IMR-90 (cell line): ENCODE measurements around the gene TEX44.

Experiments used
- BHLHE40 ChIP-seq: fragments of 150-350 bp; IDR thresholded peaks from 2 replicates; pipeline ENCODE4 v1.6.1; 2016; ENCODE audit warnings: mild to moderate bottlenecking, low read depth, low read length
- CEBPB ChIP-seq: IDR thresholded peaks from 2 replicates; pipeline ENCODE4 v1.6.1; 2012; ENCODE audit warnings: low read depth, low read length, improper control_type of control experiment
- CHD1 ChIP-seq: IDR thresholded peaks from 2 replicates; pipeline ENCODE4 v1.6.1; 2012; ENCODE audit warnings: low read depth, low read length, improper control_type of control experiment
- CTCF ChIP-seq: conservative IDR thresholded peaks from 2 replicates; pipeline ENCODE4 v1.5.1; 2012; ENCODE audit warnings: mild to moderate bottlenecking, low read depth, low read length, improper control_type of control experiment
- ELK1 ChIP-seq: fragments of 150-350 bp; IDR thresholded peaks from 2 replicates; pipeline ENCODE4 v1.6.1; 2016; ENCODE audit warnings: low read depth, mild to moderate bottlenecking, low read length, moderate library complexity, borderline replicate concordance
- MAFK ChIP-seq: IDR thresholded peaks from 2 replicates; pipeline ENCODE4 v1.6.1; 2012; ENCODE audit warnings: low read depth, low read length, improper control_type of control experiment
- MXI1 ChIP-seq: IDR thresholded peaks from 2 replicates; pipeline ENCODE4 v1.6.1; 2012; ENCODE audit warnings: low read depth, mild to moderate bottlenecking, low read length, moderate library complexity, borderline replicate concordance
- NFE2L2 ChIP-seq: fragments of 150-350 bp; IDR thresholded peaks from 2 replicates; pipeline ENCODE4 v1.6.1; 2016; ENCODE audit warnings: low read depth, mild to moderate bottlenecking, low read length
- POLR2A ChIP-seq: IDR thresholded peaks from 2 replicates; pipeline ENCODE4 v1.6.1; 2012; ENCODE audit warnings: mild to moderate bottlenecking, low read depth, low read length
- RAD21 ChIP-seq: IDR thresholded peaks from 2 replicates; pipeline ENCODE4 v1.6.1; 2012; ENCODE audit warnings: low read length, improper control_type of control experiment
- RFX5 ChIP-seq: IDR thresholded peaks from 2 replicates; pipeline ENCODE4 v1.8.0; 2012; ENCODE audit warnings: low read depth, mild to moderate bottlenecking, low read length, moderate library complexity
- USF2 ChIP-seq: fragments of 150-350 bp; IDR thresholded peaks from 2 replicates; pipeline ENCODE4 v1.6.1; 2017; ENCODE audit warnings: mild to moderate bottlenecking, antibody characterized with exemption, low read length, low read depth

GRCh38 chr2:231614559-231615057, 21.9 kb downstream of the TEX44 start:
- TF ChIP-seq MXI1 (no peak), POLR2A (no peak), CTCF (no peak), ELK1 (no peak), CHD1 (no peak), MAFK (no peak), NFE2L2 (no peak), RAD21 (no peak), BHLHE40 (no peak), CEBPB (no peak), USF2 (no peak), RFX5 (no peak)
